T-helper 17 cell (primary cell): ENCODE data around the gene NPHP4. TPM values are rescaled to one million over a fixed set of nuclear protein-coding genes. Genes with fewer than 3 reads are reported as not detected.

ENCODE experiments used
- ATAC-seq: fragments of 150-1000 bp; cut with Tn5 transposase; 2 replicates; pipeline ENCODE4 v1.10.0; 2021; ENCODE audit warnings: mild to moderate bottlenecking, moderate library complexity
- DNase-seq, 3 donors: peaks; one replicate each; pipeline versions ENCODE4 v3.0.0 to v3.0.0-alpha.2; 2020 to 2021
- H3K9me3 ChIP-seq: one replicate; pipeline ENCODE4 v1.7.0; 2013; ENCODE audit warnings: low read length, mild to moderate bottlenecking; ENCODE audit not compliant: control insufficient read depth, poor library complexity, severe bottlenecking
- H3K27ac Mint-ChIP-seq: one replicate; pipeline ENCODE4 v1.8.0; 2022; ENCODE audit warnings: mild to moderate bottlenecking, moderate library complexity, mixed read lengths
- H3K27me3 Mint-ChIP-seq: one replicate; pipeline ENCODE4 v1.8.0; 2022; ENCODE audit warnings: mixed read lengths
- H3K36me3 Mint-ChIP-seq: one replicate; pipeline ENCODE4 v1.8.0; 2022; ENCODE audit warnings: low read depth, mixed read lengths
- H3K4me1 Mint-ChIP-seq: one replicate; pipeline ENCODE4 v1.8.0; 2022; ENCODE audit warnings: mild to moderate bottlenecking, mixed read lengths
- H3K4me3 Mint-ChIP-seq: one replicate; pipeline ENCODE4 v1.8.0; 2022; ENCODE audit warnings: mild to moderate bottlenecking, moderate library complexity, mixed read lengths
- total RNA-seq, 4 donors: library from RNA in 2 of 4; stranded (reverse) in 2 of 4; gene quantifications; one replicate each; pipeline ENCODE4 v1.2.3 and lab custom pipeline; 2022 to 2026

NPHP4 gene
- total RNA-seq, 2 donors from 2014 or later = 9.9 to 14.1 TPM

- no peaks in the 10 kb centered on the region for H3K27me3 Mint-ChIP-seq
- no peak for DNase-seq
- ATAC-seq = no peak
- peaks cover 11% of the 10 kb centered on the region for H3K4me1 Mint-ChIP-seq
- H3K9me3 ChIP-seq = no peaks in the 10 kb centered on the region
- peak overlapping the region; percentile 24 for H3K27ac Mint-ChIP-seq
- peaks cover 4% of the 10 kb centered on the region for H3K36me3 Mint-ChIP-seq
- H3K4me3 Mint-ChIP-seq = no peak overlapping the region
Observed at GRCh38 chr1:5949761-5950100, 42.5 kb downstream of the NPHP4 start.

- H3K27ac Mint-ChIP-seq = peak overlapping the region; percentile 24
- no peak for ATAC-seq
- peaks cover 4% of the 10 kb centered on the region for H3K36me3 Mint-ChIP-seq
- H3K27me3 Mint-ChIP-seq = no peaks in the 10 kb centered on the region
- DNase-seq = no peak
- no peaks in the 10 kb centered on the region for H3K9me3 ChIP-seq
- H3K4me1 Mint-ChIP-seq = peaks cover 7% of the 10 kb centered on the region
- H3K4me3 Mint-ChIP-seq = no peak overlapping the region
Observed at GRCh38 chr1:5949085-5949760, 43.0 kb downstream of the NPHP4 start.

DNA sequence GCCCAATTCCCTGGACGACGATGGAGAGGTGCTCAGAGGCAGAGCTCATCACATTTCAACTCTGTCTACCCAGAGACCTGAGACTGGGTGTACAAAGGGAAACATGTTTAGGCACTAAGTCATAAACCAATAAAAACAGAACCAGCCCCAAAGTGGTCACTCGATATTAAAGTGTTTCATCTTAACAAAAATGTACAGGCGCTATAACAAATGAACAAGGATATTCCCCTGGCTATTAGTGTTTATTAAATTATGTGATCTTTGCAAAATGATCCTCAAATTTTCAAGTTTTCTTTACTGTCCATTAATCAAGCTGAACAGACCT, 43.6 kb downstream of the NPHP4 start:
- peaks cover 4% of the 10 kb centered on the region for H3K36me3 Mint-ChIP-seq

DNA sequence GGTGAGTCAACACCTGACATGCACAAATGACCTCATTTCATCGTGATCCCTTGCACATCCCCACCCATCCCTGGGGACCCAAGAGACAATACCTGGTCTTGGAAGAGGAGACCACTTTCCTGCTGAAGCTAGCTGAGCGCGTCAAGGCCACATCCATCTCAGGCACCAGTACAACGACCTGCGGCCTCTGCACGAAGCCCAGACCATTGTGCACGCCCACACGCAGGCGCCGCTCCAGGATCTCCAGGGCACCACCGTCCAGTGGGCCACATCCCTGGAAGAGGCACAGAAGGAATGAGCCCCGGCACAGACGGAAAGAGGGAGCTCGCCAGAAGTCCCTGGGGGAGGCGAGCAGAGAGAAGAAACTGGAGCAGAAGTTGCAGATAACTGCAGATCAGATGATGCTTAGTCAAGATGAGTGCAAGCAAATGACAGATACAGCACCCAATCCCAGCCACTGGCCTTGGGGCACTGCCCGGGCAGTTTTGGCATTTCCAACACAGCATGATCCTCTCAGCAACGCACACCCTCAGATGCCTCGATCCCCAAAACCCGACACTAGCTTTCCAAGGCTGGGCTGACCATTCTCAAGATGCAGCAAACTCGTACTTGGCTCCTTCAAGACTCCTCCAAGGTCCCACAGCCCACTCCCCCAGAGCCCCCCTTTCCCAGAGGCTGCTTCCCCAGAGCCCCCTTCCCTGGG, 44.1 kb downstream of the NPHP4 start:
- no peaks in the 10 kb centered on the region for H3K9me3 ChIP-seq
- Mint-ChIP-seq H3K4me1 (peaks cover 7% of the 10 kb centered on the region), H3K36me3 (peaks cover 4% of the 10 kb centered on the region), H3K27me3 (no peaks in the 10 kb centered on the region), H3K4me3 (no peak overlapping the region), H3K27ac (no peak overlapping the region)
- DNase-seq (no peak), ATAC-seq (no peak)

More for the DNA sequence above, 43.6 kb downstream of the NPHP4 start:
- no peaks in the 10 kb centered on the region for H3K9me3 ChIP-seq
- no peaks in the 10 kb centered on the region for H3K27me3 Mint-ChIP-seq
- ATAC-seq = no peak
- H3K4me1 Mint-ChIP-seq = peaks cover 7% of the 10 kb centered on the region
- no peak for DNase-seq
- H3K27ac Mint-ChIP-seq = no peak overlapping the region
- H3K4me3 Mint-ChIP-seq = no peak overlapping the region

- peaks cover 4% of the 10 kb centered on the region for H3K36me3 Mint-ChIP-seq
- ATAC-seq = no peak
- H3K4me3 Mint-ChIP-seq = no peak overlapping the region
- H3K9me3 ChIP-seq = no peaks in the 10 kb centered on the region
- no peak for DNase-seq
- no peak overlapping the region for H3K27ac Mint-ChIP-seq
- no peaks in the 10 kb centered on the region for H3K27me3 Mint-ChIP-seq
- peaks cover 7% of the 10 kb centered on the region for H3K4me1 Mint-ChIP-seq
Observed at GRCh38 chr1:5947071-5947821, 45.0 kb downstream of the NPHP4 start.

DNA sequence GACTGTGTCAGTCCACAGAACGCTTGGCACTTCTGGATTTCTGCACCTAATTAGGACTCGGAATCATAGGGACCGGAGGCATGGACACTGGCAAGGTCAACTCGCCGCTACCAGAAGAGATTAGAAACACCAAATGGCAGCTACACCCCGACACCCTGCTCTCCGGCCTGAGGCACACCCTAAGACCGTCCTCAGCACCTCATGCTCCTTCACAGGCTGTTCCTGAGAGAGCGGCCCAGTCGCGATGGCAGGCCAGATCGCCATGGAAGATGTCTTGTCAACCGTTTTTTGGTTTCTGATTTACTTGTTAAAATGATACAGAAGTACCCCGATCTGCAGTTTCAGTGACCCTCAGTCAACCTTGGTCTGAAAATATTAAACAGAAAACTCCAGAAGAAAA, 46.8 kb downstream of the NPHP4 start:
- H3K27me3 Mint-ChIP-seq = no peaks in the 10 kb centered on the region
- no peak for DNase-seq
- ATAC-seq = no peak
- H3K36me3 Mint-ChIP-seq = peaks cover 5% of the 10 kb centered on the region
- peak overlapping the region; percentile 31 for H3K4me3 Mint-ChIP-seq
- peak overlapping the region; percentile 8 for H3K27ac Mint-ChIP-seq
- H3K9me3 ChIP-seq = no peaks in the 10 kb centered on the region
- H3K4me1 Mint-ChIP-seq = peaks cover 6% of the 10 kb centered on the region

- peak overlapping the region; percentile 8 for H3K27ac Mint-ChIP-seq
- H3K4me1 Mint-ChIP-seq = peaks cover 6% of the 10 kb centered on the region
- H3K27me3 Mint-ChIP-seq = no peaks in the 10 kb centered on the region
- no peak for DNase-seq
- peaks cover 5% of the 10 kb centered on the region for H3K36me3 Mint-ChIP-seq
- no peak for ATAC-seq
- H3K9me3 ChIP-seq = no peaks in the 10 kb centered on the region
- H3K4me3 Mint-ChIP-seq = no peak overlapping the region
Observed at GRCh38 chr1:5944843-5945167, 47.4 kb downstream of the NPHP4 start.

DNA sequence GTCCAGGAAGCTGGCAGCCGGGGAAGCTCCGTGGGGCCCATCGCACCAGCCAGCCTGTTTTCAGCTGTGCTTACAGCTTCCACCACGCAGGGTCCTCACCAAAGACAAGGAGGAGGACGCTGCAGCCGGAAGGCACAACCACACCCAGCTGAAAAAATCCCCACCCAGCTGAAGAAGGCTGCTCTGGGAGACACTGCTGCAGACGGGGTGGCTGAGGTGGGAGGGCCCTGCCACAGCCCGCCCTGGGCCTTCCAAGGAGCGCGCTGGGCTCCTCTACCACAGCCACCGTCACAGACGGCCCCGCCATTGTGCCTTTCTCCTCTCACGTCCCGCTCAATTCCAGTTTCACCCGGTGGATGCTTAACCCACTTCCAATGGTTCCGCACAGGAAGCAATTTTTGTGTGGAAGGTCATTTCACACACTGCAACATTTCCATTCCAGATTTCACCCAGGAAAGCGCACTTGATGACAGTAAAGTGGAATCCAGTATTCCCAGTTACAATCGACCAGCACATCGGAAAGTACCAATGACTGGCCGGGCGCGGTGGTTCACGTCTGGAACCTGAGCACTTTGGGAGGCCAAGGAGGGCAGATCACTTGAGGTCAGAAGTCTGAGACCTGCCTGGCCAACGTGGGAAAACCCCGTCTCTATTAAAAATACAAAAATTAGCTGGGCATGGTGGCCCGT, 47.9 kb downstream of the NPHP4 start:
- H3K36me3 Mint-ChIP-seq = peaks cover 4% of the 10 kb centered on the region
- ATAC-seq (no peak), DNase-seq (no peak)
- no peaks in the 10 kb centered on the region for H3K9me3 ChIP-seq
- peaks cover 6% of the 10 kb centered on the region for H3K4me1 Mint-ChIP-seq
- no peak overlapping the region for H3K4me3 Mint-ChIP-seq
- H3K27me3 Mint-ChIP-seq = no peaks in the 10 kb centered on the region
- peak overlapping the region; percentile 8 for H3K27ac Mint-ChIP-seq

DNA sequence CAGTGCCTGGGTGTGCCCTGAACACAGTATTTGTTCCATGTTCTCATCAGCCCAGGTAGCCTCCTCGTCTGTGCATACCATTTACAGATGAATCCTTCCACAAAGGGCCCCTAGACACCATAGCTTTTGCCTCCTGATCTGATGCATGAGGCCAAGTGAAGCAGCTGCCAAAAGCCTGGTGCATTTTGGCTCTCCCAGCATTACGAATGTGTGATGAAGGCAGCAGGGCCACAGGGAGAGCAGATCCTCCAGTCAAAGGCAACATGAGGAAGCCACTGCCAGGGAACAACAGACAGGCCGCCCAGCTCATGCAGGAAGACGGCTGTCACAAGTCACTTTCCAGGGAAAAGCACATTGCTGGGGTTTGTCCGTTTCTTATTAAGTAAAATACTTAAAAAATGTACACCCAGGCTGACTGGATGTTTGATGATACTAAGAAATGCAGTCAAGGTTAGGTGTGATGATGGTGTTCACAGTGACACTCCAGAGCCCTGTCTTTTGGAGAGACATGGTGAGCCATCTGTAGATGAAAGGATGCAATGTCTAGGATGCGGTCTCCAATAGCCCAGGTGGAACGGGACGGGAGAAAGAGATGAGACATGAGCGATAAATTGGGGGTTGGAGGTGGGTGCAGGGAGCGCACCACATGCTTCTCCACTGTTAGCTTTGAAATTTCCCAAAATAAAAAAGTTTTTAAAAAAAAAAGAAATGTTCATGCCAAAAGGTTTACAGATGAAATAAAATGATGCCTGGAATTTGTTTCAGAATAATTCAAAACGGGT, 48.7 kb downstream of the NPHP4 start:
- no peak for DNase-seq
- H3K36me3 Mint-ChIP-seq = peaks cover 3% of the 10 kb centered on the region

GRCh38 chr1:5941671-5942070, 50.6 kb downstream of the NPHP4 start:
- Mint-ChIP-seq H3K27ac (no peak overlapping the region), H3K27me3 (no peaks in the 10 kb centered on the region), H3K4me3 (no peak overlapping the region), H3K36me3 (peaks cover 3% of the 10 kb centered on the region), H3K4me1 (peaks cover 9% of the 10 kb centered on the region)
- ATAC-seq (no peak), DNase-seq (no peak)
- no peaks in the 10 kb centered on the region for H3K9me3 ChIP-seq

More for the DNA sequence above, 48.7 kb downstream of the NPHP4 start:
- no peak for ATAC-seq
- no peaks in the 10 kb centered on the region for H3K9me3 ChIP-seq
- no peaks in the 10 kb centered on the region for H3K27me3 Mint-ChIP-seq
- H3K4me3 Mint-ChIP-seq = no peak overlapping the region
- peak overlapping the region; percentile 8 for H3K27ac Mint-ChIP-seq
- H3K4me1 Mint-ChIP-seq = peaks cover 4% of the 10 kb centered on the region

- H3K27ac Mint-ChIP-seq = no peak overlapping the region
Observed at GRCh38 chr1:5940723-5941407, 51.4 kb downstream of the NPHP4 start.

More at GRCh38 chr1:5940723-5941407, 51.4 kb downstream of the NPHP4 start:
- H3K9me3 ChIP-seq = no peaks in the 10 kb centered on the region
- no peak for ATAC-seq
- Mint-ChIP-seq H3K36me3 (peaks cover 5% of the 10 kb centered on the region), H3K27me3 (no peaks in the 10 kb centered on the region), H3K4me1 (peaks cover 11% of the 10 kb centered on the region), H3K4me3 (no peak overlapping the region)
- no peak for DNase-seq
